ENCODE measurements around the gene TPRX2. TPM values are rescaled to one million over a fixed set of nuclear protein-coding genes. Genes with fewer than 3 reads are reported as not detected.

The TPRX2 gene
- polyA plus RNA-seq, 2 of the 4 experiments (the other 2 are of a cell fraction): not detected

DNA sequence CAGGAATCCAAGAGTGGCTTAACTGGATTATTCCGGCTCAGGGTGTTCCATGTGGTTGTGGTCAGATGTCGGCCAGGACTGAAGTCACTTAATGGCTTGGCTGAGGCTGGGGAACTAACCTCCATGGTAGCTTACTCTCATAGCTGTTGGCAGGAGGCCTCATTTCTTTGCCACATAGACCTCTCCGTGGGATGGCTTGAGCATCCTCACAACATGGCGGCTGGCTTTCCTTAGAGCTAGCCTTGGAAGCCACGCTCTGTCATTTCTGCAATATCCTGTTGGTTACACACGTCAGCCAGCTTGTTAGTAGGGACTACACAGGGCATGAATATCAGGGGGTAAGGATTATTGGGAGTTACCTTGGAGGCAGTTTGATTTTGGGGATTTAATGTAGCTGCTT is 32.2 kb upstream of the TPRX2 start:
- no peak overlapping the region for H3K4me3 ChIP-seq
- no peaks in the 10 kb centered on the region for H3K4me1 ChIP-seq
- DNase-seq (ENCODE audit: low read depth in 1 of 2, low spot score in 1 of 2) (no peak), ATAC-seq (no peak), FAIRE-seq (no peak)
- 79% methylated on average over 6 of the region's 6 CpGs for WGBS (ENCODE audit: missing lambda C conversion rate)
- H3K27ac ChIP-seq: no peak overlapping the region
- POLR2A ChIA-PET: no interaction called here
- CTCF ChIA-PET: interaction anchor here (0.7 to 3.4 kb wide), 12 partner anchors 9 to 318 kb away, joined by 3 to 18 read pairs (median 4); no protein-coding TSS in a partner anchor
- TF ChIP-seq BHLHE40 (IDR thresholded peaks at IDR 0.05; ENCODE audit: low read depth, low read length): no peak
- no peak for TF ChIP-seq EHF (CRISPR knock-in tag; IDR thresholded peaks at IDR 0.05)
- TF ChIP-seq CBX8 (IDR thresholded peaks at IDR 0.05): no peak
- H3K9me3 ChIP-seq: peaks cover 8% of the 10 kb centered on the region; the same call in 1 of the 3 replicates
- H3K4me2 ChIP-seq: no peak overlapping the region

DNA sequence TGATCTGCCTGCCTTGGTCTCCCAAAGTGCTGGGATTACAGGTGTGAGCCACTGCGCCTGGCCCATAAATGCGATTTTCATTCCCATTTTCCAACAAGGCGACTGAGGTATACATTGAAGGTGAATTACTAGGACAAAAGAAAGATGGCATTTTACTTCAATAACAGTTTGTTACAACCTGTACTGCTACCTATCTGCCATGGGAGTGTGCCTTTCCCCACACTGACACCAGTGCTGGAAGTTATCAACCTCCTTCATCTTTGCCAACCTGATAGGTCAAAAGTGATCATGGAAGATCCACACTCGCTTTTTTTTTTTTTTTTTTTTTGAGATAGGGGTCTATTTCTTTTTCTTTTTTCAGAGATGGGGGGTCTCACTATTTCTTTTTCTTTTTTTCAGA is 26.3 kb upstream of the TPRX2 start:
- Histone ChIP-seq H3K4me2 (no peak overlapping the region), H3K4me3 (no peak overlapping the region), H3K27ac (no peak overlapping the region), H3K9me3 (no peaks in the 10 kb centered on the region), H3K4me1 (no peaks in the 10 kb centered on the region)
- TF ChIP-seq, protein P1, sequence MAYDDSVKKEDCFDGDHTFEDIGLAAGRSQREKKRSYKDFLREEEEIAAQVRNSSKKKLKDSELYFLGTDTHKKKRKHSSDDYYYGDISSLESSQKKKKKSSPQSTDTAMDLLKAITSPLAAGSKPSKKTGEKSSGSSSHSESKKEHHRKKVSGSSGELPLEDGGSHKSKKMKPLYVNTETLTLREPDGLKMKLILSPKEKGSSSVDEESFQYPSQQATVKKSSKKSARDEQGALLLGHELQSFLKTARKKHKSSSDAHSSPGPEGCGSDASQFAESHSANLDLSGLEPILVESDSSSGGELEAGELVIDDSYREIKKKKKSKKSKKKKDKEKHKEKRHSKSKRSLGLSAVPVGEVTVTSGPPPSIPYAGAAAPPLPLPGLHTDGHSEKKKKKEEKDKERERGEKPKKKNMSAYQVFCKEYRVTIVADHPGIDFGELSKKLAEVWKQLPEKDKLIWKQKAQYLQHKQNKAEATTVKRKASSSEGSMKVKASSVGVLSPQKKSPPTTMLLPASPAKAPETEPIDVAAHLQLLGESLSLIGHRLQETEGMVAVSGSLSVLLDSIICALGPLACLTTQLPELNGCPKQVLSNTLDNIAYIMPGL (CRISPR knock-in tag; IDR thresholded peaks at IDR 0.05; ENCODE audit: borderline replicate concordance): no peak
- TF ChIP-seq MAX (IDR thresholded peaks at IDR 0.05) (no peak), JUNB (IDR thresholded peaks at IDR 0.05) (no peak), RARB (CRISPR knock-in tag; IDR thresholded peaks at IDR 0.05) (no peak), JUN (IDR thresholded peaks at IDR 0.05) (no peak), NR3C1 (IDR thresholded peaks at IDR 0.05) (no peak), CBX2 (IDR thresholded peaks at IDR 0.05; ENCODE audit: borderline replicate concordance, low read depth) (no peak), POLR2AphosphoS2 (conservative IDR thresholded peaks at IDR 0.05; ENCODE audit: low read length) (no peak), HEYL (CRISPR knock-in tag; IDR thresholded peaks at IDR 0.05) (no peak), ZFP36 (IDR thresholded peaks at IDR 0.05; ENCODE audit: borderline replicate concordance, partially characterized antibody) (no peak), ZC3H11A (IDR thresholded peaks at IDR 0.05) (no peak), CHD4 (IDR thresholded peaks at IDR 0.05; ENCODE audit: borderline replicate concordance) (no peak), TP53 (CRISPR knock-in tag; IDR thresholded peaks at IDR 0.05) (no peak), FOSB (CRISPR knock-in tag; IDR thresholded peaks at IDR 0.05) (no peak), TFCP2L1 (CRISPR knock-in tag; IDR thresholded peaks at IDR 0.05) (no peak), RAD21 (conservative IDR thresholded peaks at IDR 0.05 in 1 of 2, IDR thresholded peaks at IDR 0.05 in 1 of 2) (no peak), SMC3 (IDR thresholded peaks at IDR 0.05) (no peak)
- TF ChIP-seq, protein P2, sequence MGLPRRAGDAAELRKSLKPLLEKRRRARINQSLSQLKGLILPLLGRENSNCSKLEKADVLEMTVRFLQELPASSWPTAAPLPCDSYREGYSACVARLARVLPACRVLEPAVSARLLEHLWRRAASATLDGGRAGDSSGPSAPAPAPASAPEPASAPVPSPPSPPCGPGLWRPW (IDR thresholded peaks at IDR 0.05): no peak
- TF ChIP-seq, protein P3, sequence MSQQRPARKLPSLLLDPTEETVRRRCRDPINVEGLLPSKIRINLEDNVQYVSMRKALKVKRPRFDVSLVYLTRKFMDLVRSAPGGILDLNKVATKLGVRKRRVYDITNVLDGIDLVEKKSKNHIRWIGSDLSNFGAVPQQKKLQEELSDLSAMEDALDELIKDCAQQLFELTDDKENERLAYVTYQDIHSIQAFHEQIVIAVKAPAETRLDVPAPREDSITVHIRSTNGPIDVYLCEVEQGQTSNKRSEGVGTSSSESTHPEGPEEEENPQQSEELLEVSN (IDR thresholded peaks at IDR 0.05; ENCODE audit: borderline replicate concordance, low read depth): no peak
- ATAC-seq (peak; percentile 63 to 77; a peak in 2 of 6 replicates), DNase-seq (ENCODE audit: low read depth in 1 of 2, low spot score in 1 of 2) (peak in 1 of 2 experiments; percentile 28), FAIRE-seq (no peak)
- WGBS (ENCODE audit: missing lambda C conversion rate): 60% methylated on average over 4 of the region's 4 CpGs
- ChIA-PET POLR2A (no interaction called here), CTCF (interaction anchor here (1.0 kb wide), 1 partner anchor 9 kb away, joined by 3 read pairs; no protein-coding TSS in a partner anchor)

DNA sequence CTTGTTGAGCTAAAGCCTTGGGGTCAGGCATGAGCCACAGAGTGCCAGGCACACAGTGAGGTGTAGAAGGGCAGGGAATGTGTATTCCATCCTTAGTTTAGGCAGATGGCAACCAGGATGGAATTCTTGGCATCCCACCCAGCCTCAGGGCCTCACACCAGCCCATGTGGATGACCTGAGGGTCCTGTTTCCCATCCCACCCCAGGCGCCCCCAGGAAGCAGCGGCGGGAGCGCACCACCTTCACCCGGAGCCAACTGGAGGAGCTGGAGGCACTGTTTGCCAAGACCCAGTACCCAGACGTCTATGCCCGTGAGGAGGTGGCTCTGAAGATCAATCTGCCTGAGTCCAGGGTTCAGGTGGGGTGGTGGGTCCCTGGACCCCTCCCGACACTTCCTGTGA is 23.0 kb upstream of the TPRX2 start:
- TF ChIP-seq, protein P2 (IDR thresholded peaks at IDR 0.05): no peak
- TF ChIP-seq HOXA7 (CRISPR knock-in tag; IDR thresholded peaks at IDR 0.05) (no peak), EHF (CRISPR knock-in tag; IDR thresholded peaks at IDR 0.05) (no peak), CHD2 (IDR thresholded peaks at IDR 0.05; ENCODE audit: low read length, partially characterized antibody) (no peak), FOSL2 (IDR thresholded peaks at IDR 0.05) (no peak), FOSL2 (CRISPR knock-in tag; IDR thresholded peaks at IDR 0.05) (no peak), HDAC2 (IDR thresholded peaks at IDR 0.05) (no peak), GATA3 (IDR thresholded peaks at IDR 0.05; ENCODE audit: borderline replicate concordance) (no peak), KDM1A (IDR thresholded peaks at IDR 0.05; ENCODE audit: low read depth) (no peak), ELK1 (IDR thresholded peaks at IDR 0.05; ENCODE audit: low read depth, low read length) (no peak), RCOR1 (IDR thresholded peaks at IDR 0.05; ENCODE audit: low read depth, low read length) (no peak), KDM5A (IDR thresholded peaks at IDR 0.05) (no peak), JUN (IDR thresholded peaks at IDR 0.05) (no peak)
- TF ChIP-seq, protein P4, sequence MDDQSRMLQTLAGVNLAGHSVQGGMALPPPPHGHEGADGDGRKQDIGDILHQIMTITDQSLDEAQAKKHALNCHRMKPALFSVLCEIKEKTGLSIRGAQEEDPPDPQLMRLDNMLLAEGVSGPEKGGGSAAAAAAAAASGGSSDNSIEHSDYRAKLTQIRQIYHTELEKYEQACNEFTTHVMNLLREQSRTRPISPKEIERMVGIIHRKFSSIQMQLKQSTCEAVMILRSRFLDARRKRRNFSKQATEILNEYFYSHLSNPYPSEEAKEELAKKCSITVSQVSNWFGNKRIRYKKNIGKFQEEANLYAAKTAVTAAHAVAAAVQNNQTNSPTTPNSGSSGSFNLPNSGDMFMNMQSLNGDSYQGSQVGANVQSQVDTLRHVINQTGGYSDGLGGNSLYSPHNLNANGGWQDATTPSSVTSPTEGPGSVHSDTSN (IDR thresholded peaks at IDR 0.05): no peak
- FAIRE-seq: no peak
- H3K9me3 ChIP-seq: no peaks in the 10 kb centered on the region
- CTCF ChIA-PET: interaction anchor here (1.1 to 1.7 kb wide), 5 partner anchors 10 to 27 kb away, joined by 3 to 6 read pairs (median 5); no protein-coding TSS in a partner anchor
- H3K4me2 ChIP-seq: no peak overlapping the region
- DNase-seq (ENCODE audit: low read depth in 1 of 2, low spot score in 1 of 2): no peak
- POLR2A ChIA-PET: no interaction called here
- 56% methylated on average over 8 of the region's 8 CpGs for WGBS (ENCODE audit: missing lambda C conversion rate)
- H3K27ac ChIP-seq: no peak overlapping the region
- H3K4me1 ChIP-seq: no peaks in the 10 kb centered on the region
- H3K4me3 ChIP-seq: no peak overlapping the region
- ATAC-seq: no peak
